Activated CD8-positive, alpha-beta T cell treated with anti-CD3 and anti-CD28 coated beads for 36 hours (primary cell): ENCODE measurements around the gene ELN. TPM values are rescaled to one million over a fixed set of nuclear protein-coding genes. Genes with fewer than 3 reads are reported as not detected.

Experiments used
- ATAC-seq: fragments of 200-7000 bp; cut with Tn5 transposase; one replicate; pipeline ENCODE4 v1.10.0; 2021; ENCODE audit warnings: mild to moderate bottlenecking, moderate library complexity
- CTCF ChIA-PET: fragments of 350-600 bp; sonication (Branson Sonifier 250); formaldehyde crosslinking; loops from one replicate; lab custom pipeline; 2021; ENCODE audit warnings: antibody characterized with exemption; lab: Charles Lee
- POLR2A ChIA-PET: fragments of 350-600 bp; sonication (Branson Sonifier 250); formaldehyde crosslinking; loops from one replicate; lab custom pipeline; 2021; ENCODE audit warnings: antibody characterized with exemption; lab: Charles Lee
- DNase-seq: peaks from one replicate; pipeline ENCODE4 v3.0.0-alpha.2; 2020
- H3K27ac Mint-ChIP-seq: one replicate; pipeline ENCODE4 v1.8.0; 2021; ENCODE audit warnings: mild to moderate bottlenecking, mixed read lengths
- H3K27me3 Mint-ChIP-seq: one replicate; pipeline ENCODE4 v1.8.0; 2021; ENCODE audit warnings: mixed read lengths
- H3K36me3 Mint-ChIP-seq: one replicate; pipeline ENCODE4 v1.8.0; 2021; ENCODE audit warnings: low read depth, mixed read lengths
- H3K4me1 Mint-ChIP-seq: one replicate; pipeline ENCODE4 v1.8.0; 2021; ENCODE audit warnings: low read depth, mixed read lengths
- H3K4me3 Mint-ChIP-seq: one replicate; pipeline ENCODE4 v1.8.0; 2021; ENCODE audit warnings: mild to moderate bottlenecking, moderate library complexity, mixed read lengths
- H3K9me3 Mint-ChIP-seq: one replicate; pipeline ENCODE4 v1.8.0; 2021; ENCODE audit warnings: mixed read lengths
- CTCF ChIP-seq: fragments of 200-600 bp; IDR thresholded peaks from one replicate; pipeline ENCODE4 v1.8.0; 2022; ENCODE audit warnings: antibody characterized with exemption, mild to moderate bottlenecking
- intact Hi-C: fragments of 100-400 bp; cut with micrococcal nuclease; formaldehyde crosslinking; loops from one replicate; pipeline ENCODE4 v1.10.0; 2022
- total RNA-seq, 2 experiments: library from RNA; stranded (reverse); gene quantifications; one replicate each; pipeline ENCODE4 v1.2.3, GENCODE V29; 2021

ELN gene
- total RNA-seq, 2 experiments from 2014 or later: not detected

GRCh38 chr7:74056096-74056915 is 28.3 kb downstream of the ELN start:
- Mint-ChIP-seq H3K4me3 (no peak overlapping the region), H3K9me3 (no peaks in the 10 kb centered on the region), H3K27ac (no peak overlapping the region), H3K27me3 (peaks cover 3% of the 10 kb centered on the region), H3K4me1 (no peaks in the 10 kb centered on the region), H3K36me3 (no peaks in the 10 kb centered on the region)
- no peak for DNase-seq
- TF ChIP-seq CTCF: no peak
- CTCF ChIA-PET: no interaction called here
- no peak for ATAC-seq
- intact Hi-C loops: no loop called here
- POLR2A ChIA-PET: no interaction called here

- peaks cover 5% of the 10 kb centered on the region for H3K4me1 Mint-ChIP-seq
- no peak overlapping the region for H3K4me3 Mint-ChIP-seq
- no peaks in the 10 kb centered on the region for H3K9me3 Mint-ChIP-seq
- no peak for ATAC-seq
- H3K27me3 Mint-ChIP-seq: peaks cover 3% of the 10 kb centered on the region
- no peaks in the 10 kb centered on the region for H3K36me3 Mint-ChIP-seq
- CTCF ChIA-PET: no interaction called here
- H3K27ac Mint-ChIP-seq: no peak overlapping the region
- POLR2A ChIA-PET: no interaction called here
- TF ChIP-seq CTCF: no peak
- no peak for DNase-seq
- intact Hi-C loops: no loop called here
Measured at GRCh38 chr7:74057216-74057925, 29.4 kb downstream of the ELN start.

GRCh38 chr7:74057987-74058386 is 30.0 kb downstream of the ELN start:
- peaks cover 5% of the 10 kb centered on the region for H3K4me1 Mint-ChIP-seq
- no peak for TF ChIP-seq CTCF
- H3K36me3 Mint-ChIP-seq: no peaks in the 10 kb centered on the region
- no peak for DNase-seq
- ATAC-seq: no peak
- no peak overlapping the region for H3K27ac Mint-ChIP-seq
- ChIA-PET POLR2A (no interaction called here), CTCF (no interaction called here)
- no peaks in the 10 kb centered on the region for H3K9me3 Mint-ChIP-seq
- intact Hi-C loops: no loop called here
- no peak overlapping the region for H3K4me3 Mint-ChIP-seq
- H3K27me3 Mint-ChIP-seq: peaks cover 3% of the 10 kb centered on the region

DNA sequence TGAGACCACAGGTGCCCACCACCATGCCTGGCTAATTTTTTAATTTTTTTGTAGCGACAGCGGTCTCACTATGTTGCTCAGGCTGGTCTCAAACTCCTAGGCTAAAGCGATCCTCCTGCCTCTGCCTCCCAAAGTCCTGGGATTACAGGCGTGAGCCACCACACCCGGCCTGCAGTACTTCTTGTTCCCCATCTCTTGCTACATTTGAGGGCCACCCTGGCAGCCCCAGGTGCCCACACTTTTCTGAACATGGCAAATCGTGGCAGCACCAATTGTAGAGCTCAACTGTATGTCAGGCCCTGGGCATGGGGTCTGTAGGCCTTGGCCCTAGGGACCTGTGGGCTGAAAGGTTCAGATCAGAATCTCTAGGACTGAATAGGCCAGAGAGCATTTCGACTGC is 30.5 kb downstream of the ELN start:
- Mint-ChIP-seq H3K27ac (no peak overlapping the region), H3K36me3 (no peaks in the 10 kb centered on the region), H3K4me1 (peaks cover 5% of the 10 kb centered on the region), H3K4me3 (no peak overlapping the region), H3K27me3 (peaks cover 3% of the 10 kb centered on the region), H3K9me3 (no peaks in the 10 kb centered on the region)
- no peak for TF ChIP-seq CTCF
- intact Hi-C loops: no loop called here
- DNase-seq: no peak
- no peak for ATAC-seq
- POLR2A ChIA-PET: no interaction called here
- CTCF ChIA-PET: interaction anchor here (2.3 kb wide), 1 partner anchor 32 kb away, joined by 6 read pairs; no protein-coding TSS in a partner anchor

DNA sequence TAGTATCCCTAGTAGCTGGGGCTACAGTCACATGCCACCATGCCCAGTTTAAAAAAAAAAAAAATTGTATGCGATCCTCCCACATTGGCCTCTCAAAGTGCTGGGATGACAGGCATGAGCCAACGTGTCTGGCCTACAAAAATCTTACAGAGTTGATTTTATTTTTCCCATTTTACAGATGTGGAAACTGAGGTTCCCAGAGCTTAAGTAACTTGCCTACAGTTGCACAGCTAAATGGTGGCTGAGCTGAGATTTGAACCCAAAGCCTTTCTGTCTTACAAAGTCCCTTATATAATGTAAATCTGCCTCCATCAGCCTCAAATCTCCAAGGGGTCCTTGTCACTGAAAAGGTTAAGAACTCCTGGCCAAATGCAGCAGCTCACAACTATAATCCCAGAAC is 31.1 kb downstream of the ELN start:
- Mint-ChIP-seq H3K4me3 (no peak overlapping the region), H3K27ac (no peak overlapping the region), H3K36me3 (no peaks in the 10 kb centered on the region), H3K27me3 (no peaks in the 10 kb centered on the region), H3K4me1 (peaks cover 5% of the 10 kb centered on the region), H3K9me3 (no peaks in the 10 kb centered on the region)
- ChIA-PET CTCF (interaction anchor here (0.7 to 2.3 kb wide), 2 partner anchors 27 to 32 kb away, joined by 4 to 6 read pairs; no protein-coding TSS in a partner anchor), POLR2A (no interaction called here)
- ATAC-seq (no peak), DNase-seq (no peak)
- no peak for TF ChIP-seq CTCF
- intact Hi-C loops: no loop called here
